Measurements from ENCODE around the gene PEX6.
"Not testable (repeated sequence)": the region's sequence is repeated elsewhere in the genome, so short reads cannot be mapped to it uniquely, and the experiment has no call there.

PEX6 gene

GRCh38 chr6:42998205-42998604 is 19.2 kb upstream of the PEX6 start:
- not testable (repeated sequence) for DNase-seq

GRCh38 chr6:42996513-42996912 is 17.5 kb upstream of the PEX6 start:
- no peak for DNase-seq

DNA sequence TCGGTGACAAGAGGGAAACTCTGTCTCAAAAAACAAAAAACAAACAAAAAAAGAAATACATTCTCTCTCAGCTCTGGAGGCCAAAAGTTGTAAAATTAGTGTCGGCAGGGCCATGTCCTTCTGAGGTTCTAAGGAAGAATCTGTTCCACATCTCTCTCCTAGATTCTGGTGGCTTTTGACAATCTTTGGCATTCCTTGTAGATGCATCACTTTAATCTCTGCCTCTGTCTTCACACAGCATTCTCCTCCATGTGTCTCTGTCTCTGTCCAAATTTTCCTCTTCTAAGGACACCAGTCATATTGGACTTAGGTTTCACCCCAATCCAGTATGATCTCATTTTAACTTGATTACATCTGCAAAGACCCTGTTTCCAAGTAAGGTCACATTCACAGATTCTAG is 14.5 kb upstream of the PEX6 start:
- DNase-seq, result no peak

DNA sequence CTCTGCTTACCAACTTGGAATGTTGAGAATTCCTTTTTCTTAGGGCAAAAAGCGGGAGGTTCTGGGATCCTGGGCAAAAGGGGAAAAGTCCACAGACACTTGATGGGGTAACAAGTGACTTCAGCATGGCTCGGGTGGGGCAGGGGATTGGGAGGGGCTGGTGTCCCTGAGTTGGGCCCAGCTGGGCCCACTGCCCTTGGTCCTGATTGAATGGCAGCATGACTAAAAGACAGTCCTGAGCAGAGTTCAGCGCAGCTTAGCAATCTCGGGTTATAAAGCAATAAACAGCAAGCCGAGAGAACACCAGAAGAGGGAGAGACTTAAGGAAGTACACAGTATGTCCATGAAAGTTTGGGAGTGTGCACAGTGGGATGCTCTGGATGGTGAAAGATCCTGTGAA is 10.9 kb upstream of the PEX6 start:
- DNase-seq, result no peak

GRCh38 chr6:42988486-42989020 is 9.6 kb upstream of the PEX6 start:
- DNase-seq, result no peak

DNA sequence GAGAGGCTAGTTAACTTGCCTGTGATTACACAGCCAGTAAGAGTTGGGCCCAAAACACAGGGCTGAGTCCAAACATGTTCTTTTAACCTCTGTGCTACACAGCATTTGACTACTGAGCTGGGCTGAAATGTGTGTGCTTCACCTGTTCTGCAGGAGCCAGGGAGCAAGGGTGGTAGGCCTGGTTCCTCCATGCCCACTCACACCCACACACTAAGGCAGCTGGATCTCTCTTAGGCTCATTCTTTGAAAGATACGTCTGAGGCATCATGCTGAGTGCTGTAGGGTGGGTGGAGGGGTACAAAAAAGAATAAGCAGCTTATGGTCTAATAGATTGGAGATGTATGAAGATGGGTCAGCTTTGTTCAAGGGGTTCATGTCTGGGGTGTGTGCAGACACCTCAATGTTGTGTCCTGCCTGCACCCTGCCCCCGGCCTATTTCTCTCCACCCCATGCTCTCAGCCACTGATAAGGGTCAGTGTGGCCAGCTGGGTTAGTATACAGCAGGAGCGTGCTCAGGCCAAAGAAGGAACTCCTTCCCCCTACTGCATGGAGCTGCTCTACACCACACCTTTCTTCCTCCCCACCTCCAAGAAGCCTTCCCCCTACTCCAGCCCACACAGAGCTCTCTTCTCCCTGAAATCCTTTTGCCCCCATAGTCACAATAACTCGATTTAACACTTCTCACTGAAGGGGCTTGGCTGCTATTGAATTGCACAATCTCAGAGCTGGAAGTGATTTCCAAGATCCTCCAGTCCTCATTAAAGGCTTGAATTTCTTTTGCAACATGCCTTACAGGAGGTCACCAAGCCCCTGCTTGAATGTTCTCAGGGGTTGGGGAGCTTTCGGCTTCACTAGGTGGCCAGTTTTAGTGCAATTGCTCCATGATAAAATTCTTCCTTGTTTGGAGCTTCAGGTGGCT is 8.8 kb upstream of the PEX6 start:
- DNase-seq, result no peak

GRCh38 chr6:42984924-42985475 is 6.0 kb upstream of the PEX6 start:
- DNase-seq, result peak; percentile 22

- DNase-seq, result peak; percentile 98
Measured at GRCh38 chr6:42984001-42984923, 5.3 kb upstream of the PEX6 start, which contains the start of gene PPP2R5D. TSS of gene PPP2R5D (plus strand) at chr6:42984570. CDS start at chr6:42984678, 108 bp downstream.

DNA sequence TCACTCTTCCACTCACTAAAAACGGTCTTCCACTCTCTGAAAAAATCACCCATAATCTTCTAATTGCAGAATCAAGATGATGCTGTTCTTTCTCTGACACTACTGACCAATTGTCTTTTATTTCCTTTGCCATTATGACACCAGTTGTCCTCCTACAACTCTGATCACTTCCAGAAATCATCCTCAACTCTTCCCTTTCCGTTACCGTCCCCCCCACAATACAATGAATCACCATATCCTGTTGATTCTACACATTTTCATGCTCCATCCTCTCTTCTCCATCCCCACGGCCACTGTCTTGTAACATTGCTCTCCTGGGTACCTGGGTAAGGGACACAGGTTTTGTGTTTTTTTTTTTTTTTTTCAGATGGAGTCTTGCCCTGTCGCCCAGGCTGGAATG is 2.9 kb upstream of the PEX6 start:
- no peak for DNase-seq

- DNase-seq, result no peak
Measured at GRCh38 chr6:42979523-42980177, 669 bp upstream of the PEX6 start.

DNA sequence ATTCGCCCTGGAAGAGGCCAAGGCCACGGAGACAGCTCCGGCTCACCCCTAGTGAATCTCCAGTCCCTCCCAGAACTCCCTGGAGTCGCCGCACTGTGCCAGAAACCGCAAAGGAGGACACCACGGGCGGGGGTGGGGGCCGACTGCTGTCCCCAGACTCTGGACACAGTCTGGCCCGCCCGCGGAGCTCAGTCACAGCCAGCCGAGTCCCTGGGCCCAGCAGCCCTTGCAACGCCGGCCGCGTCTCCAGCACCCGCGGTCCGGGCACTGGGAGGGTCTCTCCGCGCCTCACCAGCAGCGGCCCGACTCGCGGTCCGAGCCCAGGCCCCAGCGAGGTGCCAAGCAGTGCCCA is 518 bp downstream of the PEX6 start:
- peak; percentile 46 for DNase-seq

- DNase-seq, result peak; percentile 15
Measured at GRCh38 chr6:42974919-42975505, 4.0 kb downstream of the PEX6 start.

- no peak for DNase-seq
Measured at GRCh38 chr6:42973926-42974325, 5.1 kb downstream of the PEX6 start.

DNA sequence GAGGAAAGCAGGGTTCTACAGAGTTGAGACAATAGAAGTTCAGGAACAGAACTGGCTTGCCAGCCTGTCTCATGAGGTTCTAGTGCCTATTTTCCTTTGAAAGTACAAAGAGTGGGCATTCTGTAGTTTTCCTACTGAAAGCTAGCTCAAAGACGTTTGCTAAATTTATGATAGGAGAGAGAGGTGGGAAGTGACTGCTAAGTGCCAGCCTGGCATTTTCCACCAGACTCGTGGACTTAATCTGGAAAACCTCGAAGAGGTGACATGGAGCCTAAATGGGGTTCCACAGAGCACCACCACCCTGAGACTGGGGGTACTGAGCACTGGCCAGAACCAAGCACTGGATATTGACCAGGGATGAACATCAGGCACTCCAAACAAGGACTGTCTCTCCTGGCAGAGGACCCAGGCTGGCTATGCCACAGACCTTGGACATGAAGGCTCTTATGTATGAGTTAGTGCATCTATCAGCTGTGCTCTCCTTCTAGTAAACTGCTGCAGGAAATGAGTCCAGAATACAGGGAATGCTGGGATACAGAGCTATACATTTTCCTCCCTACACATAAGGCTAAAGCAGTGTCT is 7.1 kb downstream of the PEX6 start:
- no peak for DNase-seq

- peak; percentile 41 for DNase-seq
Measured at GRCh38 chr6:42970871-42971612, 7.9 kb downstream of the PEX6 start.

DNA sequence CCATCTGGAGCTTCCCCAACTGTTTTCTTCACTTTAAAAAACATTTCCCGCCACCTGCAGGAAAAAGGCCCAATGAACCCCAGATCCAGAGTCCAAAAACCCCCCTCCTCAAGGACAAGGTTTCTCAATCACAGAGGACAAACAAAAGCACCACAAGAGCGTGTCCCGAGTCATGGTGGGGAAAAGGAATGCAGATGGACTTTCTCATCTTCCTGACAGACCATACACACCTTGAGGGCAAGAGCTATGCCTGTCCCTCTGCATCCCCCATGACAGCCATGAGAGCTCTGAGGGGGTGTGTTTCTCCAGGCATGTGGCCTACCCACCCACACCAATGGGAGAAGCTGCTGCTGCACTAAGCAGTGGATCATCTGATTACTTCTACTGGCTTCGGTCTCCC is 9.0 kb downstream of the PEX6 start:
- no peak for DNase-seq

DNA sequence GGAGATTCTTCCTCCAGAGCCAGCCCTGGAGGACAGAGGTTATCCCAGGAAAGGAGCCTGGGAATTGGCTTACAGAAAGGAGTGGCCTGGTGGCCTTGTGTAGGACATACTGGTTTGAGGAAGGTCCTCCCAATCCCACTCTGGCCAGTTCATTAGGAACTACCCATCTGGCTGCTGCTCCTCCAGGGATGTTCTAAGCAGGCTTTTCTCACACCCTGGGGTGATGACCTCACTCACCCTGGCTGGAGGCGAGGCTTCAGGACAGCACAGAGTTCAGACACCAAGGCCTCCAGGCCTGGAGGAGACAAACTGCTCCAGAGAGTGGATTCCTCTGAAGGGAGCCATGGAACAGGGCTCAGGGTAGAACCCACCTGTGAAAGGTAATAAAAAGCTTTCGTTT is 9.6 kb downstream of the PEX6 start:
- DNase-seq, result no peak

DNA sequence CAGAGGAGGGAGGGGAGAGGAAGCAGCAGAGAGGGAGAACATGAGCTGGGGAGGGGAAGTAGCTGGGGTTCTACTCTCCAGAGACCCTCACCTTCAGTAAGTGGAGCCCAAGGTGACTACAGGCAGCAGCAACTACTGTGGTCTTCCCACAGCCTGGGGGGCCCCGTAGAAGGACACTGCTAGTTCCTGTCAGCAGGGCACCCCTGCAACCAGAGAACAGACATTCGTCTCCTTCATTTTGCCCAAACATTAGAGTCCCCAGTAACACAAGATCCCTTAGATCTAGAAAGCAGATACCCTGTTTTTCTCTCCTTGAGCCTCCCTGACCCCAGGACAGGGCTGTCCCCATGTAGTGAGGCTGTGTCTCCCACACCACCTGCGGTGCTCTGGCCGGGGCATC is 10.2 kb downstream of the PEX6 start:
- DNase-seq, result no peak

DNA sequence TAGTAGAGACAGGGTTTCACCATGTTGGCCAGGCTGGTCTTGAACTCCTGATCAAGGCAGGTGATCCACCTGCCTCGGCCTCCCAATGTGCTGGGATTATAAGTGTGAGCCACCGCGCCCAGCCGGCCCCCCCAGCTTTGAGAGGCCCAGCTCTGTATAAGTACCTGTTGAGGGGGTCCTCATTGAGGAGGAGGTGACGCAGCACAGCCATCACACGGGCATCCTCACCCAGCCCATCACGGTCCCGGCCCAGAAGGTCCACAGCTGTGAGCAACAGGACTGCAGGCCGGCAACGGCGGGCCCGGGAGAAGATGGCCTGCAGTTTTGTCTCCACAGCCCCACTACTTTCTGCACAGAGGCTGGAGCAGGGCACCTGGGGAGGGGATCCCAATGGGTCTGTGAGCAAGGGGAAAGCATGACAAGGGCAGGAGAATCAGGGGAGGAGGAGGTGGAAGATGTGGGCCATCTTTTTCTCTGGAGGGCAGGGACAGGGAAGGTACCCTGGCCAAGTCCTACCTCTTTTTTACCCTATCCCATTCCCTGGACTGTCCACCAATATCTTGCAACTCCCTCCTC is 10.8 kb downstream of the PEX6 start:
- no peak for DNase-seq

DNA sequence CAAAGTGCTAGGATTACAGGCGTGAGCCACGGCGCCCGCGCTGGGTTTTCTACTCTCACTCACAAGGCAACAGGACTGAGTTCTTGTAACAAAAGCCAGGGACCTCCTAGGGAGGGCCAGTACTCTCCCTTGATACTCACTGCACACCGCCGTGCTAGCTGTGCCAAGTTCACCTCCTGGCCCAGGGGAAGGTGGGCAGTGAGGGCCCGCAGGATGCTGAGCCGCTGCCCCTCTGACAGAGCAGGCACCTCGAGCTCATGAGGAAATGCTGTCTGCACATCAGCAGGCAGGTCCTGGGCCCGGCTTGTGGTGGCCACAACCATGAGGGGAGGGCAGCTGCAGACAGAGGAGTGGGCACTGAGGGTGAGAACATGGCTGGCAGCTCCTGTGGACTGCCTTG is 11.8 kb downstream of the PEX6 start:
- no peak for DNase-seq

- no peak for DNase-seq
Measured at GRCh38 chr6:42966571-42966970, 12.4 kb downstream of the PEX6 start.

Measured in stimulated activated CD4-positive, alpha-beta T cell treated with anti-CD3 and anti-CD28 coated beads, Interleukin-15, amount 100 ng/mL, for 24 hours (primary cell).